HG02763 (cell line): ENCODE results near the gene UNC93B1.
"Not testable (repeated sequence)": the region's sequence is repeated elsewhere in the genome, so short reads cannot be mapped to it uniquely, and the experiment has no call there.

Experiments used
- ATAC-seq: cut with Tn5 transposase; IDR thresholded peaks from one replicate; pipeline ENCODE4 v1.9.1; 2021; ENCODE audit warnings: mild to moderate bottlenecking, moderate library complexity; ENCODE audit not compliant: unreplicated experiment

UNC93B1 gene

GRCh38 chr11:67947785-67948184 is 56.1 kb downstream of the UNC93B1 start:
- not testable (repeated sequence) for ATAC-seq

GRCh38 chr11:67946403-67946802 is 57.5 kb downstream of the UNC93B1 start:
- not testable (repeated sequence) for ATAC-seq

- not testable (repeated sequence) for ATAC-seq
Observed at GRCh38 chr11:67943406-67943805, 60.5 kb downstream of the UNC93B1 start.
